Nephron (organoid): Measurements from ENCODE around the gene IGIP.
"Not testable (repeated sequence)": the region's sequence is repeated elsewhere in the genome, so short reads cannot be mapped to it uniquely, and the experiment has no call there.

Experiments
- H3K27ac Mint-ChIP-seq, 3 experiments: 2 replicates each; pipeline ENCODE4 v1.8.0; 2020; ENCODE audit warnings: mixed read lengths in 3 of 3, mild to moderate bottlenecking in 2 of 3, moderate library complexity in 1 of 3
- H3K27me3 Mint-ChIP-seq: 2 replicates; pipeline ENCODE4 v1.8.0; 2021; ENCODE audit warnings: low read depth, mild to moderate bottlenecking, moderate library complexity, mixed read lengths
- H3K36me3 Mint-ChIP-seq: 2 replicates; pipeline ENCODE4 v1.8.0; 2020; ENCODE audit warnings: low read depth, mixed read lengths
- H3K4me1 Mint-ChIP-seq: 2 replicates; pipeline ENCODE4 v1.8.0; 2020; ENCODE audit warnings: mixed read lengths
- H3K4me3 Mint-ChIP-seq, 3 experiments: 2 replicates each; pipeline ENCODE4 v1.8.0; 2020; ENCODE audit warnings: mild to moderate bottlenecking in 3 of 3, mixed read lengths in 3 of 3, moderate library complexity in 2 of 3
- H3K9me3 Mint-ChIP-seq: 2 replicates; pipeline ENCODE4 v1.8.0; 2020; ENCODE audit warnings: mixed read lengths
- TF ChIP-seq, protein P1 (sequence below), 3 experiments: fragments of 200-600 bp; sonication (generic); IDR thresholded peaks; one replicate each; pipeline ENCODE4 v1.5.0; 2021; ENCODE audit warnings: antibody characterized with exemption in 3 of 3; ENCODE audit not compliant: unreplicated experiment in 3 of 3

The IGIP gene

DNA sequence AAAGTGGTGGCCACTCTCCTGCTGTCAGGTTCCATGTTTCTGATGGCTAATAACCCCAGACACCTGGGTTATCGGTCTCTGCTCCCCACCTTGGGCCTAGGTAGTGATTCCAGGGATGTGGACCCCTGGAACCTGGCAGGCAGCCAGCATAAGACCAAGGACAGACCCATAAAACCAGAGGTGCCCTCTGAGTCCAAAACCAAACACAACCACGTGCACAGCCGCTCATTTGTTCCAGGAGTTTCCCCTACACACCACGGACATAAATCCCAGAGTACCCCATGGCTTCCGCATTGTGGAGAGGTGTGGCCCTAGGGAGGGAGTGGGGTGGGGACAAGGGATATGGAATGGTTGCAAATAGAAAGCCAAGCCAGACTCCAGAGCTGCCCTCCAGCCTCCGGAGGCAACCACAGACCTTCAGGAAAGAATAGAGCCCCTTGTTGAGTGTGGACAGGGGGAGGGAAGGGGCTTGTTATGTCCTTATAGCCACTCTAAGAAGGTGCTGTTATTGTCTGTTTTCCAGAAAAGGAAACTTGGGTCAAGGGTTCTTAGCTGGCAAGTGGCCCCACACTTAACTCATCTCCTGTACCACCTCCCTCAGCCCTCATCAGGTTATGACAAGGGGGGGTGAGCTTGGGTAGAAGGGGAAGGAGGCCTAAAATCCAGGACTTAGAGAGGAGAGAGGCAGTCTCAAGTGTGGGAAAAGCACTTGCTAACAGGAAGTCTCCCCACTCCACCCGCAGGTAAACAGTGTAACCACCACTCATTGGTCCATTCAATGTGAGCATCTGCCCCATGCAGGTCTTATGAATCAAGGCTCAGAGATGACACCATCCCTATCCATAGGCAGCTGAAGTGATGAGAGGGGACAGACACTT is 25.6 kb downstream of the IGIP start:
- Mint-ChIP-seq H3K27me3 (peaks cover 72% of the 10 kb centered on the region), H3K9me3 (no peaks in the 10 kb centered on the region), H3K36me3 (no peaks in the 10 kb centered on the region), H3K4me3 (no peak overlapping the region), H3K27ac (no peak overlapping the region), H3K4me1 (no peaks in the 10 kb centered on the region)
- TF ChIP-seq, protein P1, sequence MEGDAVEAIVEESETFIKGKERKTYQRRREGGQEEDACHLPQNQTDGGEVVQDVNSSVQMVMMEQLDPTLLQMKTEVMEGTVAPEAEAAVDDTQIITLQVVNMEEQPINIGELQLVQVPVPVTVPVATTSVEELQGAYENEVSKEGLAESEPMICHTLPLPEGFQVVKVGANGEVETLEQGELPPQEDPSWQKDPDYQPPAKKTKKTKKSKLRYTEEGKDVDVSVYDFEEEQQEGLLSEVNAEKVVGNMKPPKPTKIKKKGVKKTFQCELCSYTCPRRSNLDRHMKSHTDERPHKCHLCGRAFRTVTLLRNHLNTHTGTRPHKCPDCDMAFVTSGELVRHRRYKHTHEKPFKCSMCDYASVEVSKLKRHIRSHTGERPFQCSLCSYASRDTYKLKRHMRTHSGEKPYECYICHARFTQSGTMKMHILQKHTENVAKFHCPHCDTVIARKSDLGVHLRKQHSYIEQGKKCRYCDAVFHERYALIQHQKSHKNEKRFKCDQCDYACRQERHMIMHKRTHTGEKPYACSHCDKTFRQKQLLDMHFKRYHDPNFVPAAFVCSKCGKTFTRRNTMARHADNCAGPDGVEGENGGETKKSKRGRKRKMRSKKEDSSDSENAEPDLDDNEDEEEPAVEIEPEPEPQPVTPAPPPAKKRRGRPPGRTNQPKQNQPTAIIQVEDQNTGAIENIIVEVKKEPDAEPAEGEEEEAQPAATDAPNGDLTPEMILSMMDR (IDR thresholded peaks at IDR 0.05; ENCODE audit: unreplicated experiment in 3 of 3): no peak

DNA sequence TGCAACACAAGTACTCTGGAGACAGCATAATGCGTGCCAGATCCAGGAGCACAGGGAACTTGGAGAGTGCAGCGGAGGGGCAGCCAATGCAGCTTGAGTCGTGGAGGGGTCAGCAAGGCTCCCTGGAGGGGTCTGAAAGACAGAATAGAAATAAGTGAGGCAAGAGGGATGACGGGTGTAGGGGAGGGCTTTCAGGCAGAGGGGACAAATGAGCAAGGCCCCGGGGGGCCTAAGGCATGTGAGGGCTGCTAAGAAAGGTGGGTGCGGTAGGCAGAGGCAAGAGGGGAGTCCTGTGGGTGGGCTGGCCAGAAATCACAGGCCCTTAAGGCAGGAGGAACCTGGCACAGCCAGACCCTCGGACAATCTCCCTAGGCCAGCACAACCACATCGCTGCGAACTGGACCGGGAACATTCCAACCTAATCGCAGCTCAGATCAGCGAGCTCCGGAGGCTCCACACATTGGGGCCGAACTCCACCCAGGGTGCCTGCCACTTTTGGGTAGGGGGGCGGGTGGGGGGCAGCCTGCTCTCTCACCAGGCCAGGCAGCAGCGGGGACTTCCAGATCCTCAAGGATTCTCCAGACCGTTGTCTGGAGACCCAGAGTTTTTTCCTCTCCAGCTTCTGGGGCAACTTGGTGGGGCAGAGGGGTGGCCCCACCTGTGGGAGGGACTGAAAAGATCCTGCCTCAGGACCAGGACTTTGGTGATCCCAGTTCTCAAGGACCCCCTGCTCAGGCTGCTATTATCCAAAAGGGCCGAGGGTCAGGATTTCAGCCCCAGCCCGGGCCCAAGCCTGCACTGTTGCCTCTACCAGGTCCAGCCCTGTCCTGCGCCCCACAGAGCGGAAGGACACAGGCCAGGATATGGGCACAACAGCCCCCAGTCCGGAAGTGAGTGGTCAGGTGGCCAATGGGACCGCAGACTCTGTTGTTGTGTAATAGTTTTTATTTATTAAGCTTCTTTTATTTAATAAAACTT is 26.6 kb downstream of the IGIP start:
- H3K4me3 Mint-ChIP-seq: no peak overlapping the region
- no peaks in the 10 kb centered on the region for H3K9me3 Mint-ChIP-seq
- TF ChIP-seq, protein P1 (IDR thresholded peaks at IDR 0.05; ENCODE audit: unreplicated experiment in 3 of 3): no peak
- H3K36me3 Mint-ChIP-seq: no peaks in the 10 kb centered on the region
- H3K27ac Mint-ChIP-seq: no peak overlapping the region
- H3K27me3 Mint-ChIP-seq: peaks cover 67% of the 10 kb centered on the region
- H3K4me1 Mint-ChIP-seq: peaks cover 5% of the 10 kb centered on the region

DNA sequence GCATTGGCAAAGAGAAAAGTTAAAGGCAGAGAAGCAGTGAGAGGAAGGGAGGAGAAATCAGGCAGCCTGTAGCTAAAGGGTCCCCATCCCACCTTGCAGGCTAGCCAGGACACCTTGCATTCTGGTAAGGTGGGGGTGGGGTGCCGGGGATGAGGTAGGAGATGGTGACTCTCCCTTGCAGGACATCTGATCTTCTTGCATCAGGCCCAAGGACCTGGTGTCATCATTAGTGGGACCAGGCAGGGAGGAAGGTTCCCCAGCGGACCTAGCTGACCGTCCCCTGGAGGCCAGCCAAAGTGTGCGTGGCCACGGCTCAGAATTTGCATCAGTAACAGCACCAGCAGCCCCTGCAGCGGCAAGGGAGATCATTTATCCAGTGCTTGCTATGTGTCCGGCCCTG is 27.5 kb downstream of the IGIP start:
- Mint-ChIP-seq H3K9me3 (no peaks in the 10 kb centered on the region), H3K4me3 (no peak overlapping the region), H3K27me3 (peaks cover 58% of the 10 kb centered on the region), H3K27ac (no peak overlapping the region), H3K4me1 (peaks cover 5% of the 10 kb centered on the region), H3K36me3 (no peaks in the 10 kb centered on the region)
- TF ChIP-seq, protein P1 (IDR thresholded peaks at IDR 0.05; ENCODE audit: unreplicated experiment in 3 of 3): no peak

DNA sequence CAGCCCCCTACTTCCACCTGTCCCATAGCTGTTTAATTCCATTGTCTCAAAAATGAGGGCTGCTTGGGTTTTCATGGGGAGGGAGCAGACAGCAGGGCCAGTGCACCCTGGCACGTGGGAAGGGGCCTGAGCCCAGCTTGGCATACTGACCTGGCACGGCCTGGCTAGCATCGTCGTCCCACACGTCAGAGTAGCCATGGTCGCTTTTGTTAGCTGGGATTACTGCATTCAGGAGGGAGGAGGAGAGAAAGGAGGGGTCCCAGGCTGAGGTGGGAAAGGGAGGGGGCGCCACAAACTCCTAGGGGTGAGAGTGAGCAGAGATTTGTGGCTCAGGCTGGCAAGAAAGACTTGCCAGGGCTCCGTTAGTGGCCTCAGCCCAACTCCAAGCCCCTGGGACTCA is 28.2 kb downstream of the IGIP start:
- H3K9me3 Mint-ChIP-seq: no peaks in the 10 kb centered on the region
- TF ChIP-seq, protein P1 (IDR thresholded peaks at IDR 0.05; ENCODE audit: unreplicated experiment in 3 of 3): no peak
- H3K27ac Mint-ChIP-seq: no peak overlapping the region
- H3K4me3 Mint-ChIP-seq: no peak overlapping the region
- H3K4me1 Mint-ChIP-seq: peaks cover 5% of the 10 kb centered on the region
- no peaks in the 10 kb centered on the region for H3K36me3 Mint-ChIP-seq
- peaks cover 57% of the 10 kb centered on the region for H3K27me3 Mint-ChIP-seq

DNA sequence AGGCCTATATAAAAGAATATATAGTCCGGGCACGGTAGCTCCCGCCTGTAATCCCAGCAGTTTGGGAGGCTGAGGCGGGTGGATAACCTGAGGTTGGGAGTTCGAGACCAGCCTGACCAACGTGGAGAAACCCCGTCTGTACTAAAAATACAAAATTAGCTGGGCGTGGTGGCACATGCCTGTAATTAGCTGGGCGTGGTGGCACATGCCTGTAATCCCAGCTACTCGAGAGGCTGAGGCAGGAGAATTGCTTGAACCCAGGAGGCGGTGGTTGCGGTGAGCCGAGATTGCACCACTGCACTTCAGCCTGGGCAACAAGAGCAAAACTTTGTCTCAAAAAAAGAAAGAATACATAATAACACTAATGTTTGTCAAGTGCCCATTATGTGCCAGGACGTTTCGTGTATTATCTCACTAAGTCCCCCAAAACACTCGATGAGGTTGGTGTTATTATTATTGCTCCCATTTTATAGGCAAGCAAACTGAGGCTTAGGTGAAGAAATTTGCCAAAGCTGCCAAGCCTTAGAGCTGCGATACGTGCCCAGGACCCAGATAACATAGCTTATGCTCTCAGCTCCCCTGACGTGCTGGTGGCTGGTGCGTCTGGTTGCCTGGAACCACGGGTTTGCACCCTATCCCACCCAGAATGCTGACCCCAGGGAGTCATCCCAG is 29.1 kb downstream of the IGIP start:
- H3K27ac Mint-ChIP-seq, H3K4me3 Mint-ChIP-seq, H3K36me3 Mint-ChIP-seq, H3K9me3 Mint-ChIP-seq, H3K4me1 Mint-ChIP-seq: not testable (repeated sequence)
- H3K27me3 Mint-ChIP-seq: peaks cover 49% of the 10 kb centered on the region
